CD4-positive, alpha-beta T cell (primary cell): ENCODE results near the gene ADAMTS8. TPM values are rescaled to one million over a fixed set of nuclear protein-coding genes. Genes with fewer than 3 reads are reported as not detected.

ENCODE experiments used
- ATAC-seq: fragments of 200-7000 bp; cut with Tn5 transposase; one replicate; pipeline ENCODE4 v1.10.0; 2022; ENCODE audit warnings: mild to moderate bottlenecking; ENCODE audit not compliant: poor library complexity
- CTCF ChIA-PET: fragments of 350-600 bp; sonication (Branson Sonifier 250); formaldehyde crosslinking; loops from one replicate; lab custom pipeline; 2021; ENCODE audit warnings: antibody characterized with exemption, inconsistent platforms; lab: Charles Lee
- POLR2A ChIA-PET: fragments of 350-600 bp; sonication (Branson Sonifier 250); formaldehyde crosslinking; loops from one replicate; lab custom pipeline; 2021; ENCODE audit warnings: antibody characterized with exemption, inconsistent platforms; lab: Charles Lee
- DNase-seq, 14 experiments: peaks; one replicate each; pipeline ENCODE4 v3.0.0-alpha.2; 2013 to 2020; ENCODE audit warnings: mixed read lengths in 2 of 14
- H3K27ac ChIP-seq, 2 donors: one replicate each; pipeline versions ENCODE4 v1.5.1 to v1.7.0; 2013; ENCODE audit warnings: low read length in 2 of 2, low read depth in 1 of 2, mild to moderate bottlenecking in 1 of 2
- H3K27me3 ChIP-seq, 2 experiments: 1 replicate in 1 of 2; 2 replicates in 1 of 2; pipeline versions ENCODE4 v1.6.1 to v1.7.0; 2013; ENCODE audit warnings: low read length in 2 of 2, control low read depth in 1 of 2, mild to moderate bottlenecking in 1 of 2, moderate library complexity in 1 of 2; ENCODE audit not compliant: insufficient read depth in 2 of 2, control insufficient read depth in 1 of 2
- H3K36me3 ChIP-seq: one replicate; pipeline ENCODE4 v1.6.1; 2013; ENCODE audit warnings: low read length, control low read depth; ENCODE audit not compliant: insufficient read depth
- H3K4me1 ChIP-seq: one replicate; pipeline ENCODE4 v1.6.1; 2013; ENCODE audit warnings: low read length, control low read depth; ENCODE audit not compliant: insufficient read depth
- H3K4me3 ChIP-seq: one replicate; pipeline ENCODE4 v1.5.1; 2013; ENCODE audit warnings: mild to moderate bottlenecking, low read length, moderate library complexity
- H3K9me3 ChIP-seq, 2 experiments: 1 replicate in 1 of 2; 2 replicates in 1 of 2; pipeline versions ENCODE4 v1.6.1 to v1.7.0; 2013; ENCODE audit warnings: low read length in 2 of 2, mild to moderate bottlenecking in 2 of 2, control low read depth in 1 of 2, moderate library complexity in 1 of 2; ENCODE audit not compliant: control insufficient read depth in 1 of 2, insufficient read depth in 1 of 2
- H3K27ac Mint-ChIP-seq: one replicate; pipeline ENCODE4 v1.8.0; 2020; ENCODE audit warnings: mixed read lengths
- H3K27me3 Mint-ChIP-seq: one replicate; pipeline ENCODE4 v1.8.0; 2021; ENCODE audit warnings: mixed read lengths
- H3K36me3 Mint-ChIP-seq: one replicate; pipeline ENCODE4 v1.8.0; 2021; ENCODE audit warnings: low read depth, mixed read lengths
- H3K4me1 Mint-ChIP-seq: one replicate; pipeline ENCODE4 v1.8.0; 2021; ENCODE audit warnings: low read depth, mixed read lengths
- H3K4me3 Mint-ChIP-seq: one replicate; pipeline ENCODE4 v1.8.0; 2020; ENCODE audit warnings: mild to moderate bottlenecking, mixed read lengths
- H3K9me3 Mint-ChIP-seq: one replicate; pipeline ENCODE4 v1.8.0; 2020; ENCODE audit warnings: mixed read lengths
- CTCF ChIP-seq: fragments of 200-600 bp; IDR thresholded peaks from one replicate; pipeline ENCODE4 v1.8.0; 2022; ENCODE audit warnings: antibody characterized with exemption, mild to moderate bottlenecking
- intact Hi-C, 2 experiments: fragments of 100-400 bp; cut with DNase I in 1 of 2; cut with micrococcal nuclease in 1 of 2; formaldehyde crosslinking; loops; one replicate each; pipeline versions ENCODE4 v1.15.1 to v1.9.0; 2023 to 2025; cut with DNase I, micrococcal nuclease
- total RNA-seq, 174 experiments: library from RNA in 2 of 174; stranded (reverse) in 2 of 174; gene quantifications; one replicate each; pipeline ENCODE4 v1.2.3 and lab custom pipeline; 2021 to 2026

Gene ADAMTS8
- total RNA-seq, 2 experiments from 2014 or later = not detected

GRCh38 chr11:130422251-130422995 is 6.0 kb downstream of the ADAMTS8 start:
- H3K9me3 Mint-ChIP-seq = no peaks in the 10 kb centered on the region
- POLR2A ChIA-PET = no interaction called here
- no peak overlapping the region for H3K27ac Mint-ChIP-seq
- TF ChIP-seq CTCF = no peak
- Histone ChIP-seq H3K27me3 (peaks cover 26 to 28% of the 10 kb centered on the region in 2 experiments), H3K4me3 (no peak overlapping the region), H3K27ac (no peak overlapping the region), H3K4me1 (no peaks in the 10 kb centered on the region), H3K36me3 (no peaks in the 10 kb centered on the region), H3K9me3 (peaks cover 0 to 6% of the 10 kb centered on the region in 2 experiments)
- CTCF ChIA-PET = no interaction called here
- ATAC-seq = no peak
- DNase-seq = no peak
- no peak overlapping the region for H3K4me3 Mint-ChIP-seq
- peaks cover 55% of the 10 kb centered on the region for H3K27me3 Mint-ChIP-seq
- intact Hi-C loops = no loop called here
- H3K36me3 Mint-ChIP-seq = no peaks in the 10 kb centered on the region
- no peaks in the 10 kb centered on the region for H3K4me1 Mint-ChIP-seq

- H3K27me3 ChIP-seq = peaks cover 19 to 21% of the 10 kb centered on the region in 2 experiments
- no peak overlapping the region for H3K4me3 Mint-ChIP-seq
- H3K4me3 ChIP-seq = no peak overlapping the region
- H3K4me1 ChIP-seq = no peaks in the 10 kb centered on the region
- no peaks in the 10 kb centered on the region for H3K36me3 ChIP-seq
- peaks cover 0 to 1% of the 10 kb centered on the region in 2 experiments for H3K9me3 ChIP-seq
- no peak for TF ChIP-seq CTCF
- intact Hi-C loops = no loop called here
- ChIA-PET POLR2A (no interaction called here), CTCF (no interaction called here)
- H3K4me1 Mint-ChIP-seq = no peaks in the 10 kb centered on the region
- no peak overlapping the region for H3K27ac Mint-ChIP-seq
- no peaks in the 10 kb centered on the region for H3K36me3 Mint-ChIP-seq
- peaks cover 47% of the 10 kb centered on the region for H3K27me3 Mint-ChIP-seq
- DNase-seq (no peak), ATAC-seq (no peak)
- H3K9me3 Mint-ChIP-seq = no peaks in the 10 kb centered on the region
- no peak overlapping the region for H3K27ac ChIP-seq
Measured at GRCh38 chr11:130421697-130422096, 6.7 kb downstream of the ADAMTS8 start.

- peaks cover 42% of the 10 kb centered on the region for H3K27me3 Mint-ChIP-seq
- ATAC-seq (no peak), DNase-seq (no peak)
- ChIA-PET POLR2A (no interaction called here), CTCF (no interaction called here)
- Histone ChIP-seq H3K36me3 (no peaks in the 10 kb centered on the region), H3K4me1 (no peaks in the 10 kb centered on the region), H3K27me3 (peaks cover 14 to 16% of the 10 kb centered on the region in 2 experiments), H3K27ac (no peak overlapping the region), H3K9me3 (no peaks in the 10 kb centered on the region), H3K4me3 (no peak overlapping the region)
- TF ChIP-seq CTCF = no peak
- no peak overlapping the region for H3K27ac Mint-ChIP-seq
- H3K4me3 Mint-ChIP-seq = no peak overlapping the region
- H3K4me1 Mint-ChIP-seq = no peaks in the 10 kb centered on the region
- no peaks in the 10 kb centered on the region for H3K9me3 Mint-ChIP-seq
- intact Hi-C loops = no loop called here
- no peaks in the 10 kb centered on the region for H3K36me3 Mint-ChIP-seq
Measured at GRCh38 chr11:130421199-130421585, 7.2 kb downstream of the ADAMTS8 start.
